PC-3 (cell line): ENCODE data around the gene SLC12A8.

Source experiments
- EZH2 ChIP-seq: fragments of 300-600 bp; sonication (generic); IDR thresholded peaks from one replicate; pipeline ENCODE4 v1.6.1; 2017; ENCODE audit warnings: antibody characterized with exemption, mild to moderate bottlenecking, low read length; ENCODE audit not compliant: unreplicated experiment
- TF ChIP-seq, protein P1 (sequence below): fragments of 300-600 bp; sonication (generic); conservative IDR thresholded peaks from 2 replicates; pipeline ENCODE4 v1.5.1; 2017; ENCODE audit warnings: antibody characterized with exemption, low read depth, mild to moderate bottlenecking, low read length

DNA sequence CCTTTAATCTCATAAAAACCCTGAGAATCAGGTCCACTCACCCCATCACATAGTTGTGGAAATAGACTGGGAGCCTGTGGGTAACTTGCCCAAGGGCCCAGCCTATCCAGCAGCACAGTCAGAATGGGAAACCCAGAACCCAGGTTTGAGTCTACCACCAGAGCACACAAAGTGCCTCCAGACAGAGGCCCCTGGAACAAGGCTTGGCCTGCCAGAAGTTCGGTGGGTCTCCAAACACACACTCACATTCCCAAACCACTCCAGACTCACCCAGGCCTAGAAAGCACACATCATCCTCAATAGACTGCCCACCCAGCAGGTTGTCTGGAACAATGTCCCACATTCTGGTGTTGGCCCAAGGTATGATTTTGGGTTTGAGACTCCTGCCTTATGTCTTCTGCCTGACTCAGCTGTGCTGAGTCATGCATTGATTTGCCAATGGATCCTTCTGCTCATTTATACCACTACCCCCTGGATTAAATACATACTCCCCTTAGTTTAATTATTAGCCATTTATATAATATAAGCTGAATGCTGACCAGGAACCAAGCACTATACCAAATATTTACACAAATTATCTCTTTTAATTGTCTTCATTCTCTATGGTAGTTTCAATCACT lies 4.5 kb downstream of the SLC12A8 start:
- no peak for TF ChIP-seq EZH2
- TF ChIP-seq, protein P1, sequence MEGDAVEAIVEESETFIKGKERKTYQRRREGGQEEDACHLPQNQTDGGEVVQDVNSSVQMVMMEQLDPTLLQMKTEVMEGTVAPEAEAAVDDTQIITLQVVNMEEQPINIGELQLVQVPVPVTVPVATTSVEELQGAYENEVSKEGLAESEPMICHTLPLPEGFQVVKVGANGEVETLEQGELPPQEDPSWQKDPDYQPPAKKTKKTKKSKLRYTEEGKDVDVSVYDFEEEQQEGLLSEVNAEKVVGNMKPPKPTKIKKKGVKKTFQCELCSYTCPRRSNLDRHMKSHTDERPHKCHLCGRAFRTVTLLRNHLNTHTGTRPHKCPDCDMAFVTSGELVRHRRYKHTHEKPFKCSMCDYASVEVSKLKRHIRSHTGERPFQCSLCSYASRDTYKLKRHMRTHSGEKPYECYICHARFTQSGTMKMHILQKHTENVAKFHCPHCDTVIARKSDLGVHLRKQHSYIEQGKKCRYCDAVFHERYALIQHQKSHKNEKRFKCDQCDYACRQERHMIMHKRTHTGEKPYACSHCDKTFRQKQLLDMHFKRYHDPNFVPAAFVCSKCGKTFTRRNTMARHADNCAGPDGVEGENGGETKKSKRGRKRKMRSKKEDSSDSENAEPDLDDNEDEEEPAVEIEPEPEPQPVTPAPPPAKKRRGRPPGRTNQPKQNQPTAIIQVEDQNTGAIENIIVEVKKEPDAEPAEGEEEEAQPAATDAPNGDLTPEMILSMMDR: no peak
